Spleen (tissue), 11 donors: Measurements from ENCODE around the gene MON1B. TPM values are rescaled to one million over a fixed set of nuclear protein-coding genes. Genes with fewer than 3 reads are reported as not detected.

Source experiments
- DNase-seq: peaks from one replicate; pipeline ENCODE4 v3.0.0-alpha.2; 2020
- H3K27ac ChIP-seq, 8 donors: fragments of 200-600 bp; sonication (generic) in 7 of 8; 1 replicate in 4 of 8; 2 replicates in 4 of 8; pipeline versions ENCODE4 v1.5.0 to v1.8.0; 2016 to 2021; ENCODE audit warnings: inconsistent platforms in 4 of 8, mild to moderate bottlenecking in 4 of 8, moderate library complexity in 1 of 8
- H3K27me3 ChIP-seq, 7 donors: fragments of 200-600 bp; sonication (generic) in 6 of 7; replicated peaks in 1 of 7; 1 replicate in 4 of 7; 2 replicates in 3 of 7; pipeline versions ENCODE4 v1.5.0 to v1.8.0; 2016 to 2021; ENCODE audit warnings: inconsistent platforms in 3 of 7, mild to moderate bottlenecking in 1 of 7
- H3K36me3 ChIP-seq, 6 donors: fragments of 200-600 bp; sonication (generic) in 5 of 6; 1 replicate in 4 of 6; 2 replicates in 2 of 6; pipeline versions ENCODE4 v1.5.0 to v1.8.0; 2016 to 2021; ENCODE audit warnings: inconsistent platforms in 2 of 6
- H3K4me1 ChIP-seq, 6 donors: fragments of 200-600 bp; sonication (generic) in 5 of 6; 1 replicate in 3 of 6; 2 replicates in 3 of 6; pipeline versions ENCODE4 v1.5.0 to v1.8.0; 2016 to 2021; ENCODE audit warnings: inconsistent platforms in 3 of 6
- H3K4me3 ChIP-seq, 8 donors: fragments of 200-600 bp; sonication (generic) in 7 of 8; 1 replicate in 4 of 8; 2 replicates in 4 of 8; pipeline versions ENCODE4 v1.5.0 to v1.8.0; 2016 to 2021; ENCODE audit warnings: inconsistent platforms in 4 of 8, mild to moderate bottlenecking in 4 of 8, moderate library complexity in 2 of 8
- H3K9me3 ChIP-seq, 8 donors: fragments of 200-600 bp; sonication (generic) in 7 of 8; 1 replicate in 4 of 8; 2 replicates in 4 of 8; pipeline versions ENCODE4 v1.5.0 to v1.8.0; 2016 to 2021; ENCODE audit warnings: inconsistent platforms in 4 of 8
- POLR2A ChIP-seq, 3 donors: fragments of 450-650 bp; IDR thresholded peaks; one replicate each; pipeline ENCODE4 v1.5.1; 2017; ENCODE audit warnings: antibody characterized with exemption in 3 of 3, mild to moderate bottlenecking in 1 of 3
- POLR2AphosphoS5 ChIP-seq, 3 donors: sonication (generic); formaldehyde crosslinking; IDR thresholded peaks; one replicate each; pipeline ENCODE4 v1.5.1; 2017; ENCODE audit warnings: antibody characterized with exemption in 3 of 3
- WGBS, 5 donors: extraction: QIAGEN DNeasy Blood & Tissue Kit in 3 of 5; methylation state at CpG; one replicate each; pipeline versions ENCODE4 v1.1.5 to v1.1.7; 2013 to 2018; 5-methylcytosine and 5-hydroxymethylcytosine counted together
- intact Hi-C: fragments of 100-400 bp; cut with DNase I; formaldehyde crosslinking; loops from one replicate; pipeline ENCODE4 v1.15.0; 2023; ENCODE audit warnings: low total_unique reads
- polyA plus RNA-seq, 3 donors: library from polyadenylated mRNA; stranded (reverse); fragments of 200-250 nt; gene quantifications; one replicate each; pipeline ENCODE4 v1.2.1, GENCODE V29; 2013
- total RNA-seq, 7 donors: library from RNA; depleted of rRNA in 3 of 7; stranded (reverse); fragments of >200 nt in 3 of 7; fragmentation: NEBNext Ultra II Directional in 4 of 7; extraction: Animal tissue kit (Norgen Biotek cat#: 25700) in 4 of 7; gene quantifications; one replicate each; pipeline versions ENCODE4 v1.1.0 to v1.2.1, GENCODE V29; 2016 to 2021
- TF ChIP-seq, protein P1 (sequence below), 11 experiments: fragments of 200-600 bp in 7 of 11; fragments of 450-650 bp in 4 of 11; sonication (generic) in 4 of 11; IDR thresholded peaks in 8 of 11; conservative IDR thresholded peaks in 3 of 11; 1 replicate in 7 of 11; 2 replicates in 4 of 11; pipeline versions ENCODE4 v1.4.0 to v1.8.0; 2016 to 2021; ENCODE audit warnings: antibody characterized with exemption in 11 of 11, inconsistent platforms in 4 of 11, mild to moderate bottlenecking in 1 of 11
- donor health status: healthy with polysubstance abuse.
- donor health status: DM: no; HTN: no; CAD: no; lungs with moderate emphysema.
- donor health status: DM: no; HTN: no; CAD: no.
- donor health status: Bipolar disorder and iron deficiency.
- donor health status: healthy.
- donor health status: DM: no; HTN: no; CAD: no.
- donor health status: DM: yes; HTN: yes; CAD: no.

MON1B gene
- total and polyA plus RNA-seq, 10 donors, result 7.5 to 71.0 (median 45.5) TPM

DNA sequence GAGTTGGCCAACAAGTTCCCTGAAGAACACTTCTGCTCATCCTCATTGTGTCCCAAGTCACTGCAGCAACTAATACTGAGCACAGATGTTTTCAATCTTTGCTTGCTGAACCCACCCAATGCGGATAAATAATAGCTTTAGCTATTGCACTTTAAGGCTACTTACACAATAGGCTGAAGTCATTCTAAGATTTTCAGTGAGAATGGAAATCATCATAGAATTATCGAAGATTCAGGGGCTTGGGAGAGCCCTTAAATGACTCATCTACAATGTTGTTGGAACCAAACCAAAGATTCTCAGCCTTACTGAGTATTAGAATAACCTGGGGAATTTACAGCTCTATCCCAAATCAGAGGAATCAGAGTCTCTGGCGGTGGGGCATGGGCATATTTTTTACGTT is 59.4 kb downstream of the MON1B start:
- no peak overlapping the region for H3K4me3 ChIP-seq
- intact Hi-C loops, result no loop called here
- TF ChIP-seq, protein P1, sequence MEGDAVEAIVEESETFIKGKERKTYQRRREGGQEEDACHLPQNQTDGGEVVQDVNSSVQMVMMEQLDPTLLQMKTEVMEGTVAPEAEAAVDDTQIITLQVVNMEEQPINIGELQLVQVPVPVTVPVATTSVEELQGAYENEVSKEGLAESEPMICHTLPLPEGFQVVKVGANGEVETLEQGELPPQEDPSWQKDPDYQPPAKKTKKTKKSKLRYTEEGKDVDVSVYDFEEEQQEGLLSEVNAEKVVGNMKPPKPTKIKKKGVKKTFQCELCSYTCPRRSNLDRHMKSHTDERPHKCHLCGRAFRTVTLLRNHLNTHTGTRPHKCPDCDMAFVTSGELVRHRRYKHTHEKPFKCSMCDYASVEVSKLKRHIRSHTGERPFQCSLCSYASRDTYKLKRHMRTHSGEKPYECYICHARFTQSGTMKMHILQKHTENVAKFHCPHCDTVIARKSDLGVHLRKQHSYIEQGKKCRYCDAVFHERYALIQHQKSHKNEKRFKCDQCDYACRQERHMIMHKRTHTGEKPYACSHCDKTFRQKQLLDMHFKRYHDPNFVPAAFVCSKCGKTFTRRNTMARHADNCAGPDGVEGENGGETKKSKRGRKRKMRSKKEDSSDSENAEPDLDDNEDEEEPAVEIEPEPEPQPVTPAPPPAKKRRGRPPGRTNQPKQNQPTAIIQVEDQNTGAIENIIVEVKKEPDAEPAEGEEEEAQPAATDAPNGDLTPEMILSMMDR (IDR thresholded peaks at IDR 0.05 in 8 of 11, conservative IDR thresholded peaks at IDR 0.05 in 3 of 11), result no peak
- no peak for TF ChIP-seq POLR2AphosphoS5 (IDR thresholded peaks at IDR 0.05)
- TF ChIP-seq POLR2A (IDR thresholded peaks at IDR 0.05), result no peak
- H3K27me3 ChIP-seq, result no peaks in the 10 kb centered on the region
- WGBS, 5 donors, result 88 to 96% (median 93%) methylated on average over 4 of the region's 4 CpGs
- H3K9me3 ChIP-seq, result peaks cover 0 to under 1% (median 0%) of the 10 kb centered on the region in 8 donors
- H3K4me1 ChIP-seq, result no peaks in the 10 kb centered on the region
- H3K27ac ChIP-seq, result no peak overlapping the region
- DNase-seq, result no peak
- no peaks in the 10 kb centered on the region for H3K36me3 ChIP-seq

Other genes with a start within 250 kb of the MON1B start
- 1 to 10 TPM in 5 of 7 donors, not detected in 2; 1.4 to 7.2 (median 3.2) TPM for gene SYCE1L, start 8.2 kb downstream of the MON1B start, total RNA-seq
- 1 to 10 TPM; 5.3 to 9.6 (median 7.0) TPM for gene SYCE1L, start 8.2 kb downstream of the MON1B start, polyA plus RNA-seq
- gene ADAMTS18, start 243.8 kb downstream of the MON1B start, total RNA-seq, result not detected
- gene ADAMTS18, start 243.8 kb downstream of the MON1B start, polyA plus RNA-seq, result not detected